ENCODE measurements around the gene SPIN4. TPM values are rescaled to one million over a fixed set of nuclear protein-coding genes. Genes with fewer than 3 reads are reported as not detected.

Gene SPIN4
- total RNA-seq, 2 donors from 2014 or later, result 0.63 to 0.94 TPM

GRCh38 chrX:63363788-63364187 is 12.7 kb upstream of the SPIN4 start:
- Histone ChIP-seq H3K9me3 (peaks cover 4 to 18% of the 10 kb centered on the region in 2 donors), H3K4me1 (no peaks in the 10 kb centered on the region), H3K4me3 (no peak overlapping the region), H3K27ac (no peak overlapping the region), H3K36me3 (no peaks in the 10 kb centered on the region), H3K27me3 (no peaks in the 10 kb centered on the region)
- no peak for TF ChIP-seq CTCF (IDR thresholded peaks at IDR 0.05)
- DNase-seq (ENCODE audit: low spot score), result no peak

GRCh38 chrX:63361494-63361893 is 10.4 kb upstream of the SPIN4 start:
- Histone ChIP-seq H3K4me3 (no peak overlapping the region), H3K36me3 (no peaks in the 10 kb centered on the region), H3K9me3 (peaks cover 4 to 22% of the 10 kb centered on the region in 2 donors), H3K4me1 (no peaks in the 10 kb centered on the region), H3K27ac (no peak overlapping the region), H3K27me3 (no peaks in the 10 kb centered on the region)
- no peak for TF ChIP-seq CTCF (IDR thresholded peaks at IDR 0.05)
- DNase-seq (ENCODE audit: low spot score), result no peak

DNA sequence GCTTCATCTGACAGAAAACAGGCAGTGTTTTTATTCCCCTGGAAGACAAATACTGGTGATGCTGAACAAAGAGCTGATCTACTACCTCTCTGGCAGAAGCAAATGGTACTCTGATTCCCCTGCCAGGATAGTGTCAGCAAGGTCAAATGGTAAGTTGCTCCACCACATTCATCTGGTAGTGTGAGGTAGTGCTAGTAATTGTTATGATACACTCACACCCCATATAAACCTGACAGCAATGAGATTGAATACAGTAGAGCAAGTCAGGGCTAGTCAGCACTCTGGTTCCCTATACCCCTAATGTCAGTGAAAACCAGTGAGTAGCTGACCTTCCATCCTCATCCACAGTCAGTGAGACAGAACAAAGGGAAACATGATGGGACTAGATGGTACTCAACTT is 3.4 kb upstream of the SPIN4 start:
- Histone ChIP-seq H3K4me1 (no peaks in the 10 kb centered on the region), H3K36me3 (no peaks in the 10 kb centered on the region), H3K9me3 (peaks cover 0 to 9% of the 10 kb centered on the region in 2 donors), H3K27ac (no peak overlapping the region), H3K27me3 (no peaks in the 10 kb centered on the region), H3K4me3 (no peak overlapping the region)
- DNase-seq (ENCODE audit: low spot score), result no peak
- no peak for TF ChIP-seq CTCF (IDR thresholded peaks at IDR 0.05)

- Histone ChIP-seq H3K27ac (peak overlapping the region in 1 of 2 donors; percentile 72), H3K27me3 (no peaks in the 10 kb centered on the region), H3K4me1 (no peaks in the 10 kb centered on the region), H3K9me3 (no peaks in the 10 kb centered on the region), H3K36me3 (no peaks in the 10 kb centered on the region), H3K4me3 (peak overlapping the region; percentile 53 to 56)
- DNase-seq (ENCODE audit: low spot score), result no peak
- no peak for TF ChIP-seq CTCF (IDR thresholded peaks at IDR 0.05)
Observed at GRCh38 chrX:63350465-63350877, 661 bp downstream of the SPIN4 start.

DNA sequence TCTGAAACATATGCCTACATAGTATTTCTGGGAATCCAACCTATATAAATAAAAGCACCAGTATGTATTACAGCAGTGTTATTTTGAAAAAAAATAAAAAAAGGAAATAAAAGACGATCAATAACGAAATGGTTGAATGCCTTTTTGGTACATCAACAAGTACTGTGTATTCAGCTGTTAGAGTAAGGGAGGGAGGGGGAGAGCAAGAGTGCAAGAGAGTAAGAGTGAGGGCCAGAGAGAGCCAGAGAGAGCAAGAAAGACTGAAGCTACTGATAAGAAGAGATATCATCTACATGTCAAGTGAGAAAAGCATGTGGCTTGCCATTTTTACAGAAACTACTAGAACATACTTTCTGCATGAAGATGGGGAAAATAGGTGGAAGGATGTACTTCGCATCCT is 1.8 kb downstream of the SPIN4 start:
- Histone ChIP-seq H3K27me3 (no peaks in the 10 kb centered on the region), H3K36me3 (no peaks in the 10 kb centered on the region), H3K4me1 (no peaks in the 10 kb centered on the region), H3K9me3 (no peaks in the 10 kb centered on the region), H3K27ac (no peak overlapping the region), H3K4me3 (no peak overlapping the region)
- DNase-seq (ENCODE audit: low spot score), result no peak
- TF ChIP-seq CTCF (IDR thresholded peaks at IDR 0.05), result no peak

DNA sequence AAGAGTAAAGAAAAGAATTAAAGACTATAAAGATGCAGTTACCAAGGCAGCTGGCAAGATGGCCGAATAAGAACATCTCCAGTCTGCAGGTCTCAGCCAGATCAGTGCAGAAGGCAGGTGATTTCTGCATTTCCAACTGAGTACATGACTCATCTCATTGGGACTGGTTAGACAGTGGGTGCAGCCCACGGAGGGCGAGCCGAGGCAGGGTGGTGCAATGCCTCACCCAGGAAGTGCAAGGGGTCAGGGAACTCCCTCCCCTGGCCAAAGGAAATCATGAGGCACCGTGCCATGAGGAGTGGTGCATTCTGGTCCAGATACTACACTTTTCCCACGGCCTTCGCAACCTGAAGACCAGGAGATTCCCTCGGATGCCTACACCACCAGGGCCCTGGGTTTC is 20.5 kb downstream of the SPIN4 start:
- no peaks in the 10 kb centered on the region for H3K9me3 ChIP-seq
- no peaks in the 10 kb centered on the region for H3K4me1 ChIP-seq
- no peak for TF ChIP-seq CTCF (IDR thresholded peaks at IDR 0.05)
- no peaks in the 10 kb centered on the region for H3K36me3 ChIP-seq
- H3K4me3 ChIP-seq, result no peak overlapping the region
- H3K27ac ChIP-seq, result no peak overlapping the region
- H3K27me3 ChIP-seq, result no peaks in the 10 kb centered on the region
- DNase-seq (ENCODE audit: low spot score), result no peak
